Right lobe of liver (tissue), 4 donors: ENCODE results near the gene YIPF5.

Experiments used
- CTCF ChIP-seq, 4 donors: fragments of 200-600 bp in 3 of 4; fragments of 450-650 bp in 1 of 4; IDR thresholded peaks; one replicate each; pipeline versions ENCODE4 v1.5.1 to v1.8.0; 2016 to 2022; ENCODE audit warnings: antibody characterized with exemption in 4 of 4, mild to moderate bottlenecking in 2 of 4
- POLR2A ChIP-seq: fragments of 450-650 bp; IDR thresholded peaks from one replicate; pipeline ENCODE4 v1.6.1; 2017; ENCODE audit warnings: antibody characterized with exemption, mild to moderate bottlenecking
- donor health status: DM: no; HTN: no; CAD: no.
- donor health status: DM: no; HTN: no; CAD: no.
- donor health status: DM: no; HTN: yes; CAD: no.

GRCh38 chr5:144139586-144139985 is 30.9 kb downstream of the YIPF5 start:
- no peak for TF ChIP-seq CTCF (IDR thresholded peaks at IDR 0.05)
- no peak for TF ChIP-seq POLR2A
